Measurements from ENCODE around the gene TNFSF12.

Gene TNFSF12

GRCh38 chr17:7559320-7560171 lies 10.7 kb downstream of the TNFSF12 start:
- Histone ChIP-seq H3K27me3 (replicated peaks) (no peaks in the 10 kb centered on the region), H3K27ac (no peak overlapping the region), H3K36me3 (replicated peaks) (peaks cover 8% of the 10 kb centered on the region), H3K4me3 (ENCODE audit: low read depth, low read length) (no peak overlapping the region)
- TF ChIP-seq, protein P1, sequence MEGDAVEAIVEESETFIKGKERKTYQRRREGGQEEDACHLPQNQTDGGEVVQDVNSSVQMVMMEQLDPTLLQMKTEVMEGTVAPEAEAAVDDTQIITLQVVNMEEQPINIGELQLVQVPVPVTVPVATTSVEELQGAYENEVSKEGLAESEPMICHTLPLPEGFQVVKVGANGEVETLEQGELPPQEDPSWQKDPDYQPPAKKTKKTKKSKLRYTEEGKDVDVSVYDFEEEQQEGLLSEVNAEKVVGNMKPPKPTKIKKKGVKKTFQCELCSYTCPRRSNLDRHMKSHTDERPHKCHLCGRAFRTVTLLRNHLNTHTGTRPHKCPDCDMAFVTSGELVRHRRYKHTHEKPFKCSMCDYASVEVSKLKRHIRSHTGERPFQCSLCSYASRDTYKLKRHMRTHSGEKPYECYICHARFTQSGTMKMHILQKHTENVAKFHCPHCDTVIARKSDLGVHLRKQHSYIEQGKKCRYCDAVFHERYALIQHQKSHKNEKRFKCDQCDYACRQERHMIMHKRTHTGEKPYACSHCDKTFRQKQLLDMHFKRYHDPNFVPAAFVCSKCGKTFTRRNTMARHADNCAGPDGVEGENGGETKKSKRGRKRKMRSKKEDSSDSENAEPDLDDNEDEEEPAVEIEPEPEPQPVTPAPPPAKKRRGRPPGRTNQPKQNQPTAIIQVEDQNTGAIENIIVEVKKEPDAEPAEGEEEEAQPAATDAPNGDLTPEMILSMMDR (IDR thresholded peaks at IDR 0.05; ENCODE audit: low read depth, low read length, missing control alignments), result no peak
- DNase-seq, result no peak
- in situ Hi-C loops (cut with HindIII; ENCODE audit: low pct_ligation_motif_present, low sequenced_read_pairs), result no loop called here

GRCh38 chr17:7560172-7561027 lies 11.5 kb downstream of the TNFSF12 start:
- H3K27ac ChIP-seq, result no peak overlapping the region
- H3K27me3 ChIP-seq (replicated peaks), result no peaks in the 10 kb centered on the region
- peaks cover 15% of the 10 kb centered on the region for H3K36me3 ChIP-seq (replicated peaks)
- peak; percentile 49 for DNase-seq
- in situ Hi-C loops (cut with HindIII; ENCODE audit: low pct_ligation_motif_present, low sequenced_read_pairs), result no loop called here
- peak overlapping the region; percentile 83 for H3K4me3 ChIP-seq (ENCODE audit: low read depth, low read length)
- TF ChIP-seq, protein P1 (IDR thresholded peaks at IDR 0.05; ENCODE audit: low read depth, low read length, missing control alignments), result peak; percentile 90

GRCh38 chr17:7561028-7561575 lies 12.2 kb downstream of the TNFSF12 start:
- TF ChIP-seq, protein P1 (IDR thresholded peaks at IDR 0.05; ENCODE audit: low read depth, low read length, missing control alignments), result peak; percentile 90
- peak overlapping the region; percentile 83 for H3K4me3 ChIP-seq (ENCODE audit: low read depth, low read length)
- in situ Hi-C loops (cut with HindIII; ENCODE audit: low pct_ligation_motif_present, low sequenced_read_pairs), result no loop called here
- DNase-seq, result peak; percentile 84
- peaks cover 21% of the 10 kb centered on the region for H3K36me3 ChIP-seq (replicated peaks)
- H3K27ac ChIP-seq, result peak overlapping the region; percentile 59
- H3K27me3 ChIP-seq (replicated peaks), result no peaks in the 10 kb centered on the region

- peak within 1 kb of the TSS; percentile 83 for H3K4me3 ChIP-seq (ENCODE audit: low read depth, low read length)
- peak within 1 kb of the TSS; percentile 59 for H3K27ac ChIP-seq
- DNase-seq, result peak; percentile 72
- no peaks in the 10 kb centered on the region for H3K27me3 ChIP-seq (replicated peaks)
- TF ChIP-seq, protein P1 (IDR thresholded peaks at IDR 0.05; ENCODE audit: low read depth, low read length, missing control alignments), result no peak
- in situ Hi-C loops (cut with HindIII; ENCODE audit: low pct_ligation_motif_present, low sequenced_read_pairs), result no loop called here
- peaks cover 23% of the 10 kb centered on the region for H3K36me3 ChIP-seq (replicated peaks)
Observed at GRCh38 chr17:7561589-7562207, 12.8 kb downstream of the TNFSF12 start, which contains the start of gene SENP3. TSS of gene SENP3 (plus strand) at chr17:7561919. CDS start at chr17:7563077, 1,158 bp downstream.

DNA sequence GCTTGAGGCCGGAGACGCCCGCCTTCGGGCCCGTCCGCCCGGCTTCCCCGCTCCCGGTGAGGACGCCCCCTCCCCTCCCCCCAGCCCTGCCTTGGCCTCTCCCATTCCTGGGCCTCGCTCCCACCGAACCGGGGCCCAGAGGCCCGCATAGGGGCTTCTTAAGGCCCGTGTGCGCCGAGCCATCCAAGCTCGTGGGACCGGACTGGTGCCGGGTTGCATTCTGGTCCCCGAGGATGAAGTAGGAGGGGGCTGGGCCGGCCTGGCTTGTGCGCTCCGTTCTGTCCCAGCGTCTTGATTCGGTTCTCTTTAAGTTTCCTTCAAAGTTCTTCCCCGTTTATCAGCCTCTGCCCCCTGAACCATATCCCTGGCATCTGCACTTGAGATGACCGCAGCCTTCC lies 13.3 kb downstream of the TNFSF12 start:
- in situ Hi-C loops (cut with HindIII; ENCODE audit: low pct_ligation_motif_present, low sequenced_read_pairs), result no loop called here
- H3K36me3 ChIP-seq (replicated peaks), result peaks cover 28% of the 10 kb centered on the region
- peak overlapping the region; percentile 59 for H3K27ac ChIP-seq
- H3K27me3 ChIP-seq (replicated peaks), result no peaks in the 10 kb centered on the region
- TF ChIP-seq, protein P1 (IDR thresholded peaks at IDR 0.05; ENCODE audit: low read depth, low read length, missing control alignments), result no peak
- DNase-seq, result no peak
- peak overlapping the region; percentile 83 for H3K4me3 ChIP-seq (ENCODE audit: low read depth, low read length)

Data from brain microvascular endothelial cell (primary cell).